Measurements from ENCODE around the gene ARHGAP10.

ARHGAP10 gene

DNA sequence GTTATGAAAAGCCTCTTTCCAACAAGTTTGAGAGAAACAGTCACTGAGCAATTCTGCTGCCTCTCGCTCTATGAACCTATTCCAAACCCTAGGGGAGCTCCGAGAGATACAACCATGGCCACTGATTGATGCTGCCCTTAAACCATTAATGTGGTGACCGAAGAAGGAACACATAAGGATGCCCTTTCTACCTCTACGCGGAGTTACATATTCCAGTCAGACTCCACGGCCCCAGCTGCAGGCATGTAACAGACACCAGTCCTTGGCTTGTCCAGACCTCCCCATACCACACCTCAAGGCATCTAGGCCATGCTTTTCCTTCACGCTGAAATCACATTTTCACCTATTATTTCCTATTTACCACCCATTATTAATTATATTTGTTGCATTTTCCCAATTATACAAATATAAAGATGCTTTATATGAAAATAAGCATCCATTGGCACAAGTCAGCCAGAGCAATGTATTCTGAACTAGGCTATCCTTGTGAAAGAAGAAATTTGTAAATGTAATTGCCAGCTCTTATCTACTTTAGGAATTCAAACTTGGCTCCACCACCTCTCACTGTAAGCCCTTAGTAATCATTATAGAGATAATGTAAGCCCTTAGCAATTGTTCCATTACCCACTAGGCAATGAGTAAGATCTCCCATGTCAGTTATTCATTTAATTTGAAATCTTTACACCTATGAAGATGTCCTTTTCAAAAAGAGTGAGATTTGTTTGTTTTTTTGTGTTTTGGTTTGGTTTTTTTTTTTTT lies 371.9 kb downstream of the ARHGAP10 start:
- Histone ChIP-seq H3K79me2 (ENCODE audit: insufficient read depth, low read depth) (no peaks in the 10 kb centered on the region), H3K36me3 (ENCODE audit: insufficient read depth) (no peaks in the 10 kb centered on the region), H3K4me2 (no peak overlapping the region), H3K27me3 (ENCODE audit: insufficient read depth, low read depth) (no peaks in the 10 kb centered on the region), H3K4me1 (ENCODE audit: low read depth, poor library complexity, severe bottlenecking) (no peaks in the 10 kb centered on the region), H4K20me1 (ENCODE audit: insufficient read depth) (no peaks in the 10 kb centered on the region), H3K9ac (no peak overlapping the region), H3K27ac (no peak overlapping the region), H3K4me3 (IDR thresholded peaks at IDR 0.05; ENCODE audit: insufficient read depth, low read depth, low read length) (no peak overlapping the region), H2AFZ (ENCODE audit: low read depth) (no peak overlapping the region)
- TF ChIP-seq, protein P1, sequence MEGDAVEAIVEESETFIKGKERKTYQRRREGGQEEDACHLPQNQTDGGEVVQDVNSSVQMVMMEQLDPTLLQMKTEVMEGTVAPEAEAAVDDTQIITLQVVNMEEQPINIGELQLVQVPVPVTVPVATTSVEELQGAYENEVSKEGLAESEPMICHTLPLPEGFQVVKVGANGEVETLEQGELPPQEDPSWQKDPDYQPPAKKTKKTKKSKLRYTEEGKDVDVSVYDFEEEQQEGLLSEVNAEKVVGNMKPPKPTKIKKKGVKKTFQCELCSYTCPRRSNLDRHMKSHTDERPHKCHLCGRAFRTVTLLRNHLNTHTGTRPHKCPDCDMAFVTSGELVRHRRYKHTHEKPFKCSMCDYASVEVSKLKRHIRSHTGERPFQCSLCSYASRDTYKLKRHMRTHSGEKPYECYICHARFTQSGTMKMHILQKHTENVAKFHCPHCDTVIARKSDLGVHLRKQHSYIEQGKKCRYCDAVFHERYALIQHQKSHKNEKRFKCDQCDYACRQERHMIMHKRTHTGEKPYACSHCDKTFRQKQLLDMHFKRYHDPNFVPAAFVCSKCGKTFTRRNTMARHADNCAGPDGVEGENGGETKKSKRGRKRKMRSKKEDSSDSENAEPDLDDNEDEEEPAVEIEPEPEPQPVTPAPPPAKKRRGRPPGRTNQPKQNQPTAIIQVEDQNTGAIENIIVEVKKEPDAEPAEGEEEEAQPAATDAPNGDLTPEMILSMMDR (conservative IDR thresholded peaks at IDR 0.05; ENCODE audit: low read depth, low read length), result no peak

GRCh38 chr4:148108766-148109165 lies 376.9 kb downstream of the ARHGAP10 start:
- Histone ChIP-seq H3K9ac (no peak overlapping the region), H3K4me3 (IDR thresholded peaks at IDR 0.05; ENCODE audit: insufficient read depth, low read depth, low read length) (no peak overlapping the region), H3K4me2 (no peak overlapping the region), H4K20me1 (ENCODE audit: insufficient read depth) (no peaks in the 10 kb centered on the region), H3K79me2 (ENCODE audit: insufficient read depth, low read depth) (no peaks in the 10 kb centered on the region), H3K27ac (no peak overlapping the region), H3K36me3 (ENCODE audit: insufficient read depth) (no peaks in the 10 kb centered on the region), H3K4me1 (ENCODE audit: low read depth, poor library complexity, severe bottlenecking) (no peaks in the 10 kb centered on the region), H2AFZ (ENCODE audit: low read depth) (no peak overlapping the region), H3K27me3 (ENCODE audit: insufficient read depth, low read depth) (no peaks in the 10 kb centered on the region)
- TF ChIP-seq, protein P1 (conservative IDR thresholded peaks at IDR 0.05; ENCODE audit: low read depth, low read length), result no peak

DNA sequence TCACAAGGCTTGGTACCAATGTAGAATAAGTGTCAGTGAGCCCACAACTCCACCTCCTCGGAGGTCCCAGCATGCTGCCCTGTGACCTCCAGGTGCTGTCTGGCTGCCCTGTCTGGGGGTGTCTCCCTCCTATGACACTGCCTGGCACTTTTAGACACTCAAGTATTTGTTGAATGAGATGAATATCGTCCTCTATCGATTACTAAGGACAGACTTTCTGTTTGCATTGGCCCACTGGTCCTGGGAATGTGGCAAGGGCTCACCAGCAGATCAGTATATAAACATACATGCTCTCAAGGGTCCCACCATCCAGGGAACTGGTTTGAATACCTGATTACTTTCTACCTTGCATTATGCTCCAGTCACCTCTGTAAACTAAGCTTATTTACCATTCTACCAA lies 377.3 kb downstream of the ARHGAP10 start:
- Histone ChIP-seq H3K4me3 (IDR thresholded peaks at IDR 0.05; ENCODE audit: insufficient read depth, low read depth, low read length) (no peak overlapping the region), H2AFZ (ENCODE audit: low read depth) (no peak overlapping the region), H3K36me3 (ENCODE audit: insufficient read depth) (no peaks in the 10 kb centered on the region), H3K27ac (no peak overlapping the region), H3K27me3 (ENCODE audit: insufficient read depth, low read depth) (no peaks in the 10 kb centered on the region), H3K4me2 (no peak overlapping the region), H4K20me1 (ENCODE audit: insufficient read depth) (no peaks in the 10 kb centered on the region), H3K9ac (no peak overlapping the region), H3K4me1 (ENCODE audit: low read depth, poor library complexity, severe bottlenecking) (no peaks in the 10 kb centered on the region), H3K79me2 (ENCODE audit: insufficient read depth, low read depth) (no peaks in the 10 kb centered on the region)
- TF ChIP-seq, protein P1 (conservative IDR thresholded peaks at IDR 0.05; ENCODE audit: low read depth, low read length), result no peak

DNA sequence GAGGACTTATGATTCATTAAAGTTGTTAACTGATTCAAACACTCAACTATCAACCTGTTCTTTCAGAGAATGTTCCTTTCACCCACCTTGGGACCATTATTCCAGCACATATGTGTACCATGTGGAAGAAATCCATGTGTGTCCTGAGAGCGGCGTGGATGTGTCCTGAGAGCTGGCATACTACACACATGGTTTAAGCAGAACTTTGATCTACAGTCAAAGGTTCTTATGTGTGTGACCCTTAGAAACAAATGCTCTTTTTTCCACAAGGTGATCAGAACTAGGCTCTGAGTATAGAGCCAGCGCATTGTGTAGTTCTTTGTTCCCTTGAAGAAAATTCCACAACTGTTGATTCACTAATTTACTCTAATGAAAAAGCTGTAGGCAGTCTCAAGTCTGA lies 378.3 kb downstream of the ARHGAP10 start:
- Histone ChIP-seq H3K4me3 (IDR thresholded peaks at IDR 0.05; ENCODE audit: insufficient read depth, low read depth, low read length) (no peak overlapping the region), H3K9ac (no peak overlapping the region), H3K79me2 (ENCODE audit: insufficient read depth, low read depth) (no peaks in the 10 kb centered on the region), H4K20me1 (ENCODE audit: insufficient read depth) (no peaks in the 10 kb centered on the region), H3K36me3 (ENCODE audit: insufficient read depth) (no peaks in the 10 kb centered on the region), H3K4me2 (no peak overlapping the region), H3K4me1 (ENCODE audit: low read depth, poor library complexity, severe bottlenecking) (no peaks in the 10 kb centered on the region), H2AFZ (ENCODE audit: low read depth) (no peak overlapping the region), H3K27ac (no peak overlapping the region), H3K27me3 (ENCODE audit: insufficient read depth, low read depth) (no peaks in the 10 kb centered on the region)
- TF ChIP-seq, protein P1 (conservative IDR thresholded peaks at IDR 0.05; ENCODE audit: low read depth, low read length), result no peak

Measured in KMS-11 (cell line).